ENCODE measurements around the gene IMMP2L.

The IMMP2L gene

GRCh38 chr7:110922906-110923305 is 639.4 kb downstream of the IMMP2L start:
- no peaks in the 10 kb centered on the region for H3K27me3 ChIP-seq (ENCODE audit: insufficient read depth, low read length, poor library complexity)
- H3K79me2 ChIP-seq (ENCODE audit: insufficient read depth, low read length), result no peaks in the 10 kb centered on the region
- no peak overlapping the region for H3K4me3 ChIP-seq (ENCODE audit: low read depth in 1 of 2, low read length in 2 of 2)
- H3K9me3 ChIP-seq (ENCODE audit: insufficient read depth, low read length, severe bottlenecking), result no peaks in the 10 kb centered on the region
- H4K20me1 ChIP-seq (ENCODE audit: insufficient read depth, low read length), result no peaks in the 10 kb centered on the region
- H3K27ac ChIP-seq (ENCODE audit: low read length), result no peak overlapping the region
- ATAC-seq (ENCODE audit: insufficient read depth, low read depth) (no peak), DNase-seq (no peak)
- H3K4me1 ChIP-seq (ENCODE audit: insufficient read depth, low read length), result no peaks in the 10 kb centered on the region
- no peak overlapping the region for H2AFZ ChIP-seq (ENCODE audit: low read depth, low read length)
- TF ChIP-seq CTCF (IDR thresholded peaks at IDR 0.05; ENCODE audit: borderline replicate concordance, extremely low read depth, low read length, poor library complexity, severe bottlenecking), result no peak
- TF ChIP-seq EZH2 (IDR thresholded peaks at IDR 0.05; ENCODE audit: borderline replicate concordance, low read depth, low read length, severe bottlenecking), result no peak
- H3K9ac ChIP-seq (ENCODE audit: low read depth, low read length), result no peak overlapping the region
- no peaks in the 10 kb centered on the region for H3K36me3 ChIP-seq (ENCODE audit: insufficient read depth, low read length)
- no peak overlapping the region for H3K4me2 ChIP-seq (ENCODE audit: insufficient read depth, low read length)

- H3K27me3 ChIP-seq (ENCODE audit: insufficient read depth, low read length, poor library complexity), result no peaks in the 10 kb centered on the region
- no peak for ATAC-seq (ENCODE audit: insufficient read depth, low read depth)
- no peak overlapping the region for H3K27ac ChIP-seq (ENCODE audit: low read length)
- H3K4me2 ChIP-seq (ENCODE audit: insufficient read depth, low read length), result no peak overlapping the region
- H3K9me3 ChIP-seq (ENCODE audit: insufficient read depth, low read length, severe bottlenecking), result no peaks in the 10 kb centered on the region
- H2AFZ ChIP-seq (ENCODE audit: low read depth, low read length), result no peak overlapping the region
- DNase-seq, result no peak
- no peaks in the 10 kb centered on the region for H4K20me1 ChIP-seq (ENCODE audit: insufficient read depth, low read length)
- H3K9ac ChIP-seq (ENCODE audit: low read depth, low read length), result no peak overlapping the region
- no peaks in the 10 kb centered on the region for H3K79me2 ChIP-seq (ENCODE audit: insufficient read depth, low read length)
- no peak for TF ChIP-seq CTCF (IDR thresholded peaks at IDR 0.05; ENCODE audit: borderline replicate concordance, extremely low read depth, low read length, poor library complexity, severe bottlenecking)
- TF ChIP-seq EZH2 (IDR thresholded peaks at IDR 0.05; ENCODE audit: borderline replicate concordance, low read depth, low read length, severe bottlenecking), result no peak
- no peak overlapping the region for H3K4me3 ChIP-seq (ENCODE audit: low read depth in 1 of 2, low read length in 2 of 2)
- H3K36me3 ChIP-seq (ENCODE audit: insufficient read depth, low read length), result no peaks in the 10 kb centered on the region
- no peaks in the 10 kb centered on the region for H3K4me1 ChIP-seq (ENCODE audit: insufficient read depth, low read length)
These were observed 640.6 kb downstream of the IMMP2L start for GRCh38 chr7:110921595-110922151.

GRCh38 chr7:110918949-110919548 is 643.2 kb downstream of the IMMP2L start:
- Histone ChIP-seq H3K27me3 (ENCODE audit: insufficient read depth, low read length, poor library complexity) (no peaks in the 10 kb centered on the region), H4K20me1 (ENCODE audit: insufficient read depth, low read length) (no peaks in the 10 kb centered on the region), H2AFZ (ENCODE audit: low read depth, low read length) (no peak overlapping the region), H3K4me3 (ENCODE audit: low read depth in 1 of 2, low read length in 2 of 2) (no peak overlapping the region), H3K36me3 (ENCODE audit: insufficient read depth, low read length) (no peaks in the 10 kb centered on the region), H3K4me2 (ENCODE audit: insufficient read depth, low read length) (no peak overlapping the region), H3K9ac (ENCODE audit: low read depth, low read length) (no peak overlapping the region), H3K79me2 (ENCODE audit: insufficient read depth, low read length) (no peaks in the 10 kb centered on the region), H3K27ac (ENCODE audit: low read length) (no peak overlapping the region), H3K4me1 (ENCODE audit: insufficient read depth, low read length) (no peaks in the 10 kb centered on the region), H3K9me3 (ENCODE audit: insufficient read depth, low read length, severe bottlenecking) (no peaks in the 10 kb centered on the region)
- ATAC-seq (ENCODE audit: insufficient read depth, low read depth) (no peak), DNase-seq (no peak)
- TF ChIP-seq EZH2 (IDR thresholded peaks at IDR 0.05; ENCODE audit: borderline replicate concordance, low read depth, low read length, severe bottlenecking) (no peak), CTCF (IDR thresholded peaks at IDR 0.05; ENCODE audit: borderline replicate concordance, extremely low read depth, low read length, poor library complexity, severe bottlenecking) (no peak)
